B cell (primary cell): ENCODE data around the gene TMEM238. TPM values are rescaled to one million over a fixed set of nuclear protein-coding genes. Genes with fewer than 3 reads are reported as not detected.

ENCODE experiments used
- ATAC-seq: fragments of 200-7000 bp; cut with Tn5 transposase; one replicate; pipeline ENCODE4 v1.10.0; 2021; ENCODE audit warnings: low read depth, mild to moderate bottlenecking, moderate number of reproducible peaks, moderate library complexity
- CTCF ChIA-PET: fragments of 350-600 bp; sonication (Branson Sonifier 250); formaldehyde crosslinking; loops from one replicate; lab custom pipeline; 2021; ENCODE audit warnings: antibody characterized with exemption, inconsistent platforms; lab: Charles Lee
- POLR2A ChIA-PET: fragments of 350-600 bp; sonication (Branson Sonifier 250); formaldehyde crosslinking; loops from one replicate; lab custom pipeline; 2021; ENCODE audit warnings: antibody characterized with exemption; lab: Charles Lee
- DNase-seq: peaks from one replicate; pipeline ENCODE4 v3.0.0; 2013
- H2AFZ ChIP-seq: 2 replicates; pipeline ENCODE4 v1.6.1; 2012; ENCODE audit warnings: mild to moderate bottlenecking, low read depth, low read length; ENCODE audit not compliant: insufficient read depth, poor library complexity, severe bottlenecking
- H3K27ac ChIP-seq, 2 donors: 1 replicate in 1 of 2; 2 replicates in 1 of 2; pipeline ENCODE4 v1.5.1; 2012 to 2013; ENCODE audit warnings: low read length in 2 of 2, mild to moderate bottlenecking in 2 of 2, moderate library complexity in 1 of 2
- H3K27me3 ChIP-seq, 4 experiments: fragments of 200-600 bp in 1 of 4; sonication (generic) in 1 of 4; replicated peaks in 1 of 4; 1 replicate in 2 of 4; 2 replicates in 2 of 4; pipeline versions ENCODE4 v1.6.1 to v1.7.0; 2013 to 2016; ENCODE audit warnings: low read length in 3 of 4, mild to moderate bottlenecking in 2 of 4, mixed read lengths in 1 of 4, moderate library complexity in 1 of 4; ENCODE audit not compliant: insufficient read depth in 4 of 4, control insufficient read depth in 3 of 4; ENCODE audit errors: control extremely low read depth in 1 of 4
- H3K36me3 ChIP-seq, 2 experiments: replicated peaks in 1 of 2; 1 replicate in 1 of 2; 2 replicates in 1 of 2; pipeline versions ENCODE4 v1.6.1 to v1.7.1; 2013; ENCODE audit warnings: low read length in 1 of 2; ENCODE audit not compliant: insufficient read depth in 2 of 2, control insufficient read depth in 1 of 2; ENCODE audit errors: control extremely low read depth in 1 of 2, extremely low read depth in 1 of 2
- H3K4me1 ChIP-seq, 2 donors: fragments of 200-600 bp in 1 of 2; sonication (generic) in 1 of 2; 1 replicate in 1 of 2; 2 replicates in 1 of 2; pipeline versions ENCODE4 v1.5.1 to v1.6.1; 2013 to 2017; ENCODE audit warnings: low read length in 2 of 2; ENCODE audit not compliant: control insufficient read depth in 2 of 2, insufficient read depth in 2 of 2
- H3K4me2 ChIP-seq: replicated peaks from 2 replicates; pipeline ENCODE3; 2012; ENCODE audit warnings: mild to moderate bottlenecking, low read depth, low read length; ENCODE audit not compliant: poor library complexity, severe bottlenecking
- H3K4me3 ChIP-seq, 5 experiments: fragments of 200-600 bp in 1 of 5; sonication (generic) in 1 of 5; 1 replicate in 3 of 5; 2 replicates in 2 of 5; pipeline versions ENCODE4 v1.5.1 to v1.7.0; 2011 to 2016; ENCODE audit warnings: low read length in 4 of 5, mild to moderate bottlenecking in 4 of 5, low read depth in 2 of 5, control low read depth in 1 of 5, moderate library complexity in 1 of 5; ENCODE audit not compliant: insufficient read depth in 1 of 5; ENCODE audit errors: control extremely low read depth in 1 of 5, extremely low read depth in 1 of 5
- H3K79me2 ChIP-seq: fragments of 200-600 bp; sonication (generic); one replicate; pipeline ENCODE4 v1.6.0; 2016; ENCODE audit warnings: low read length; ENCODE audit not compliant: control insufficient read depth, insufficient read depth
- H3K9ac ChIP-seq: fragments of 200-600 bp; sonication (generic); 2 replicates; pipeline ENCODE4 v1.6.1; 2017; ENCODE audit warnings: mild to moderate bottlenecking, low read length, moderate library complexity
- H3K9me3 ChIP-seq, 3 donors: one replicate each; pipeline versions ENCODE4 v1.6.1 to v1.7.1; 2013; ENCODE audit warnings: low read length in 2 of 3; ENCODE audit not compliant: control insufficient read depth in 2 of 3, insufficient read depth in 1 of 3; ENCODE audit errors: control extremely low read depth in 1 of 3
- H4K20me1 ChIP-seq: 2 replicates; pipeline ENCODE4 v1.6.0; 2012; ENCODE audit warnings: mild to moderate bottlenecking, low read length; ENCODE audit not compliant: insufficient read depth, control insufficient read depth, poor library complexity, severe bottlenecking
- H3K27ac Mint-ChIP-seq: one replicate; pipeline ENCODE4 v1.8.0; 2021; ENCODE audit warnings: mixed read lengths
- H3K27me3 Mint-ChIP-seq: one replicate; pipeline ENCODE4 v1.8.0; 2021; ENCODE audit warnings: mixed read lengths
- H3K4me1 Mint-ChIP-seq: one replicate; pipeline ENCODE4 v1.8.0; 2021; ENCODE audit warnings: mixed read lengths
- H3K4me3 Mint-ChIP-seq: one replicate; pipeline ENCODE4 v1.8.0; 2021; ENCODE audit warnings: mixed read lengths
- H3K9me3 Mint-ChIP-seq: one replicate; pipeline ENCODE4 v1.8.0; 2022; ENCODE audit warnings: mixed read lengths; ENCODE audit not compliant: insufficient read depth
- EZH2 ChIP-seq: IDR thresholded peaks from 2 replicates; pipeline ENCODE4 v1.6.1; 2012; ENCODE audit warnings: borderline replicate concordance, low read depth, mild to moderate bottlenecking, moderate library complexity, low read length; ENCODE audit not compliant: insufficient read depth, poor library complexity, severe bottlenecking
- WGBS: methylation state at CpG from one replicate; pipeline ENCODE4 v1.1.5; 2013; ENCODE audit warnings: missing lambda C conversion rate; ENCODE audit not compliant: insufficient coverage; 5-methylcytosine and 5-hydroxymethylcytosine counted together
- intact Hi-C: fragments of 100-400 bp; cut with micrococcal nuclease; formaldehyde crosslinking; loops from one replicate; pipeline ENCODE4 v1.10.0; 2022
- polyA plus RNA-seq: library from polyadenylated mRNA; depleted of rRNA; stranded (reverse); fragments of >200 nt; gene quantifications from 2 replicates; pipeline ENCODE4 v1.2.3, GENCODE V29; 2012
- total RNA-seq, 2 donors: library from RNA; stranded (reverse); fragments of 120-200 nt in 1 of 2; gene quantifications; 1 replicate in 1 of 2; 2 replicates in 1 of 2; pipeline versions ENCODE4 v1.2.3 to v1.2.4, GENCODE V29; 2013 to 2022
- TF ChIP-seq, protein P1 (sequence below): fragments of 200-600 bp; IDR thresholded peaks from one replicate; pipeline ENCODE4 v1.8.0; 2022; ENCODE audit warnings: antibody characterized with exemption, mild to moderate bottlenecking

The TMEM238 gene
- total and polyA plus RNA-seq, 2 donors (not counting 1 experiment from before 2014, with no cell fraction given), result 0.76 to 4.7 TPM

DNA sequence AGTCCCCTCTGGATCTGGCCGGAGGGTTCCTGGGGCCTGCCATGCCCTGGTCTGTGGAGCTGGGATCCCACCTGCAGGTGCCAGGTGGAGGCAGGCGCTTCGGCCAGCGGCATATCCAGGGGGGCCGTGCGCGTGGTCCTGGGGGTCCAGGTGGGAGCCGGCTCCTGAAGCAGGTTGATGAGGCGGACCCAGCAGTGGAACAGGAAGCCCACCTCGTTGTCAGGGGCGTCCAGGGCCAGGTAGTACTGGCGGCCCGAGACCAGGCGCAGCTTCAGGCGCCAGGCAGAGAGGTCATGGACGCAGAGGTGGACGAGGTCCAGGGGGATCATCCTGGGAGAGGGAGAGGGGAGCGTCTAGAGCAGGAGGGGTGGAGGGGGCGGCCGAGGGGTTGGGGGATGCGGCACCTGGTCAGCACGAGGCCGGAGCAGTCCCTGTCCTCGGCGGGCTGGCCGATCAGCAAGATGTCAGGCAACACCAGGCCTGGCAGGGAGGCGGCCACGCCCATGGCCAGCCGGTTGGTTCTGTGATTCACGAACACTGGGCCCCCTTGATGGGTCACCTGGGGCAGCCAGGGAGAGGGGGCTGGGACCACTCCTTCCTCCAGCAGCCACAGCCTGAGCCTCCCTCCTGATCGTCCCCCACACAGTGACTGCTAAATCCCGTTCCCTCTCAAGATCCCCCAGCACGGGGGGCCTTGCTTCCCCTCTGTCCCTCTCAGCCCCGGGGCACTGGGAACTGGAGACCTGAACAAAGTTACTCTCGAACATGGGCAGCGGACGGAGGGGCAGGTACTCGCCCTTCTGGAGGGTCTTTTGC is 21.7 kb downstream of the TMEM238 start:
- no peak for TF ChIP-seq EZH2
- TF ChIP-seq, protein P1, sequence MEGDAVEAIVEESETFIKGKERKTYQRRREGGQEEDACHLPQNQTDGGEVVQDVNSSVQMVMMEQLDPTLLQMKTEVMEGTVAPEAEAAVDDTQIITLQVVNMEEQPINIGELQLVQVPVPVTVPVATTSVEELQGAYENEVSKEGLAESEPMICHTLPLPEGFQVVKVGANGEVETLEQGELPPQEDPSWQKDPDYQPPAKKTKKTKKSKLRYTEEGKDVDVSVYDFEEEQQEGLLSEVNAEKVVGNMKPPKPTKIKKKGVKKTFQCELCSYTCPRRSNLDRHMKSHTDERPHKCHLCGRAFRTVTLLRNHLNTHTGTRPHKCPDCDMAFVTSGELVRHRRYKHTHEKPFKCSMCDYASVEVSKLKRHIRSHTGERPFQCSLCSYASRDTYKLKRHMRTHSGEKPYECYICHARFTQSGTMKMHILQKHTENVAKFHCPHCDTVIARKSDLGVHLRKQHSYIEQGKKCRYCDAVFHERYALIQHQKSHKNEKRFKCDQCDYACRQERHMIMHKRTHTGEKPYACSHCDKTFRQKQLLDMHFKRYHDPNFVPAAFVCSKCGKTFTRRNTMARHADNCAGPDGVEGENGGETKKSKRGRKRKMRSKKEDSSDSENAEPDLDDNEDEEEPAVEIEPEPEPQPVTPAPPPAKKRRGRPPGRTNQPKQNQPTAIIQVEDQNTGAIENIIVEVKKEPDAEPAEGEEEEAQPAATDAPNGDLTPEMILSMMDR, result no peak
- intact Hi-C loops, result no loop called here
- H3K9ac ChIP-seq, result no peak overlapping the region
- peaks cover 0 to 10% (median under 1%) of the 10 kb centered on the region in 4 experiments for H3K27me3 ChIP-seq
- no peak overlapping the region for H2AFZ ChIP-seq
- WGBS, result 91% methylated on average over 37 of the region's 38 CpGs
- no peak overlapping the region for H3K4me2 ChIP-seq
- CTCF ChIA-PET, result no interaction called here
- H4K20me1 ChIP-seq, result no peaks in the 10 kb centered on the region
- Mint-ChIP-seq H3K27ac (no peak overlapping the region), H3K9me3 (no peaks in the 10 kb centered on the region), H3K4me1 (no peaks in the 10 kb centered on the region), H3K27me3 (peaks cover 11% of the 10 kb centered on the region), H3K4me3 (no peak overlapping the region)
- H3K9me3 ChIP-seq, result no peaks in the 10 kb centered on the region
- H3K4me3 ChIP-seq, result no peak overlapping the region
- H3K36me3 ChIP-seq, result no peaks in the 10 kb centered on the region
- ATAC-seq (no peak), DNase-seq (no peak)
- POLR2A ChIA-PET, result no interaction called here
- no peaks in the 10 kb centered on the region for H3K4me1 ChIP-seq
- no peaks in the 10 kb centered on the region for H3K79me2 ChIP-seq
- no peak overlapping the region for H3K27ac ChIP-seq

DNA sequence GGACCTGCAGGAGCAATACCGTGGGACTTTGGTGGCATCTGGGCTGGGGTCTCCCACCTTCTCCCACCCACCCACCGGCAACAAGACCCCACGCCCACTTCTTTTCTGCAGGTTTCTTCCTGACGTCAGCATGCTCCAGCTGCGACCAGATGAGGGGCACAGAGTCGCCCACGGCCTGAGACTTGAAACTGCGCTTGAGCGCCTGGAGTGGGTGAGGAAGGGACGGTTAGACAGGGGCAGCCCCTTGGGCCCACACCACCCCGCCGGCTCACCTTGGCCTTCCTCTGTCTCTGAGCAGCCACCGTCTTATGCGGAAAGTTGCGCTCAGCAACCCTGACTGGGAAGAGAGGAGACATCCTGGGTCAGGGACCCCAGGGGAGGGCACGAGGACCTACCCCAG is 23.2 kb downstream of the TMEM238 start:
- POLR2A ChIA-PET, result no interaction called here

More for the DNA sequence above, 23.2 kb downstream of the TMEM238 start:
- DNase-seq, result no peak
- CTCF ChIA-PET, result no interaction called here
- H3K27me3 Mint-ChIP-seq, result peaks cover 14% of the 10 kb centered on the region
- peaks cover 0 to 3% (median 0%) of the 10 kb centered on the region in 3 donors for H3K9me3 ChIP-seq
- H3K4me2 ChIP-seq, result no peak overlapping the region
- no peaks in the 10 kb centered on the region for H3K79me2 ChIP-seq
- WGBS, result 86% methylated on average over 14 of the region's 16 CpGs
- H3K27ac Mint-ChIP-seq, result no peak overlapping the region
- H3K9me3 Mint-ChIP-seq, result no peaks in the 10 kb centered on the region
- no peak overlapping the region for H3K4me3 Mint-ChIP-seq
- no peak for ATAC-seq
- H3K27me3 ChIP-seq, result peaks cover 0 to 10% (median 3%) of the 10 kb centered on the region in 4 experiments
- no peak overlapping the region for H3K9ac ChIP-seq
- H3K4me1 ChIP-seq, result no peaks in the 10 kb centered on the region
- no peak overlapping the region for H3K27ac ChIP-seq
- no peaks in the 10 kb centered on the region for H3K4me1 Mint-ChIP-seq
- no peaks in the 10 kb centered on the region for H4K20me1 ChIP-seq
- H2AFZ ChIP-seq, result no peak overlapping the region
- H3K4me3 ChIP-seq, result no peak overlapping the region
- intact Hi-C loops, result no loop called here
- TF ChIP-seq, protein P1, result no peak
- no peak for TF ChIP-seq EZH2
- H3K36me3 ChIP-seq, result no peaks in the 10 kb centered on the region
